Measurements from ENCODE around the gene TMEM220.
A peak's percentile ranks its signal among the peaks of the same experiment; 100 is the strongest.
"Not testable (repeated sequence)": the region's sequence is repeated elsewhere in the genome, so short reads cannot be mapped to it uniquely, and the experiment has no call there.

TMEM220 gene

GRCh38 chr17:10754861-10755591 is 25.2 kb upstream of the TMEM220 start:
- DNase-seq (ENCODE audit: low read depth in 2 of 2), result no peak

GRCh38 chr17:10754109-10754508 is 24.3 kb upstream of the TMEM220 start:
- DNase-seq (ENCODE audit: low read depth in 2 of 2), result no peak

- DNase-seq (ENCODE audit: low read depth in 2 of 2), result no peak
Observed at GRCh38 chr17:10752696-10753095, 22.9 kb upstream of the TMEM220 start.

- no peak for DNase-seq (ENCODE audit: low read depth in 2 of 2)
Observed at GRCh38 chr17:10751563-10751962, 21.7 kb upstream of the TMEM220 start.

- DNase-seq (ENCODE audit: low read depth in 2 of 2), result no peak
Observed at GRCh38 chr17:10750210-10750609, 20.4 kb upstream of the TMEM220 start.

- no peak for DNase-seq (ENCODE audit: low read depth in 2 of 2)
Observed at GRCh38 chr17:10748531-10749181, 18.8 kb upstream of the TMEM220 start.

- DNase-seq (ENCODE audit: low read depth in 2 of 2), result no peak
Observed at GRCh38 chr17:10745231-10745630, 15.4 kb upstream of the TMEM220 start.

GRCh38 chr17:10744501-10745000 is 14.7 kb upstream of the TMEM220 start:
- DNase-seq (ENCODE audit: low read depth in 2 of 2), result no peak

GRCh38 chr17:10743316-10744009 is 13.6 kb upstream of the TMEM220 start:
- DNase-seq (ENCODE audit: low read depth in 2 of 2), result no peak

- no peak for DNase-seq (ENCODE audit: low read depth in 2 of 2)
Observed at GRCh38 chr17:10742431-10742830, 12.6 kb upstream of the TMEM220 start.

GRCh38 chr17:10741416-10742135 is 11.8 kb upstream of the TMEM220 start:
- DNase-seq (ENCODE audit: low read depth in 2 of 2), result no peak

GRCh38 chr17:10739386-10739785 is 9.6 kb upstream of the TMEM220 start:
- DNase-seq (ENCODE audit: low read depth in 2 of 2), result no peak

GRCh38 chr17:10738521-10739258 is 8.9 kb upstream of the TMEM220 start:
- no peak for DNase-seq (ENCODE audit: low read depth in 2 of 2)

- DNase-seq (ENCODE audit: low read depth in 2 of 2), result no peak
Observed at GRCh38 chr17:10737736-10738135, 7.9 kb upstream of the TMEM220 start.

GRCh38 chr17:10737168-10737622 is 7.4 kb upstream of the TMEM220 start:
- peak in 1 of 2 donors; percentile 25 for DNase-seq (ENCODE audit: low read depth in 2 of 2)

- no peak for DNase-seq (ENCODE audit: low read depth in 2 of 2)
Observed at GRCh38 chr17:10735821-10736220, 6.0 kb upstream of the TMEM220 start.

- no peak for DNase-seq (ENCODE audit: low read depth in 2 of 2)
Observed at GRCh38 chr17:10735251-10735650, 5.4 kb upstream of the TMEM220 start.

- DNase-seq (ENCODE audit: low read depth in 2 of 2), result no peak
Observed at GRCh38 chr17:10733666-10734065, 3.8 kb upstream of the TMEM220 start.

GRCh38 chr17:10732121-10732520 is 2.3 kb upstream of the TMEM220 start:
- DNase-seq (ENCODE audit: low read depth in 2 of 2), result not testable (repeated sequence)

GRCh38 chr17:10731408-10731879 is 1.6 kb upstream of the TMEM220 start:
- no peak for DNase-seq (ENCODE audit: low read depth in 2 of 2)

GRCh38 chr17:10730247-10730646 is 424 bp upstream of the TMEM220 start:
- DNase-seq (ENCODE audit: low read depth in 2 of 2), result not testable (repeated sequence)
